Vagina (tissue), 2 donors: Measurements from ENCODE around the gene COQ8A.
A peak's percentile ranks its signal among the peaks of the same experiment; 100 is the strongest.

Experiments
- CTCF ChIP-seq, 3 experiments: fragments of 450-650 bp in 2 of 3; fragments of 200-600 bp in 1 of 3; sonication (generic) in 1 of 3; IDR thresholded peaks; one replicate each; pipeline ENCODE4 v1.5.1; 2017 to 2019; ENCODE audit warnings: antibody characterized with exemption in 3 of 3, mild to moderate bottlenecking in 2 of 3, moderate library complexity in 2 of 3
- POLR2A ChIP-seq, 2 donors: fragments of 450-650 bp; IDR thresholded peaks; one replicate each; pipeline ENCODE4 v1.6.1; 2017; ENCODE audit warnings: antibody characterized with exemption in 2 of 2, mild to moderate bottlenecking in 2 of 2, moderate library complexity in 2 of 2
- POLR2AphosphoS5 ChIP-seq, 2 donors: sonication (generic); formaldehyde crosslinking; IDR thresholded peaks; one replicate each; pipeline ENCODE4 v1.9.0; 2017; ENCODE audit warnings: antibody characterized with exemption in 2 of 2, mild to moderate bottlenecking in 2 of 2, low read depth in 1 of 2; ENCODE audit not compliant: insufficient read depth in 1 of 2

GRCh38 chr1:226988334-226988666 is 48.2 kb downstream of the COQ8A start:
- no peak for TF ChIP-seq CTCF (IDR thresholded peaks at IDR 0.05)
- peak in 1 of 2 donors; percentile 10 for TF ChIP-seq POLR2AphosphoS5 (IDR thresholded peaks at IDR 0.05; ENCODE audit: insufficient read depth in 1 of 2, low read depth in 1 of 2)
- no peak for TF ChIP-seq POLR2A (IDR thresholded peaks at IDR 0.05)
